ENCODE measurements around the gene SETD4. TPM values are rescaled to one million over a fixed set of nuclear protein-coding genes. Genes with fewer than 3 reads are reported as not detected.

SETD4 gene
- total and polyA plus RNA-seq, 2 donors (not counting 1 experiment from before 2014, with no cell fraction given): 15.1 to 48.5 TPM

DNA sequence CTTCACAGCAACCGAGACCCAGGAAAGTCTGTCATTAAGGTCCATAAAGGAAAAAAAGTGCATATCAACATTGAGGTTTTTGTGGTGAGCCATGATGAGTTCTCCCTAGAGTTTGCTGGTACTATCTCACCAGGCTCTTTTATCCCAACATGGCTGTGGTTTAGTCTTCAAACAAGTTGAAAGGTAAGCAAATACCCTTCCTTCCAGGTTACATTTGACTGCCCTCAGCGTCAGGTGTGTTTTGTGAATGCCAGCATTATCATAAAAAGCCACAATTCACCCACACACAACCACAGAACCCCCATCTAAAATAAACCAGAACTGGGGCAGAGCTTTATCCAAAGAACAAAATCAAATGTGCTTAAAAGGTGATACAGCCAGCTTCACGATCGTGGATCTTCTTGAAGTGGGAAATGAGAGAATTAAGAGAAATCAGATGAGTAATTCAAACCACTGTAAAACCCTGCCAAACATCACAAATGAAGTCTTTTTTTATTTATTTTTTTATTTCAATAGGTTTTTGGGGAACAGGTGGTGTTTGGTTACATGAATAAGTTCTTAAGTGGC lies 64.7 kb downstream of the SETD4 start:
- no peak overlapping the region for H3K27ac Mint-ChIP-seq

DNA sequence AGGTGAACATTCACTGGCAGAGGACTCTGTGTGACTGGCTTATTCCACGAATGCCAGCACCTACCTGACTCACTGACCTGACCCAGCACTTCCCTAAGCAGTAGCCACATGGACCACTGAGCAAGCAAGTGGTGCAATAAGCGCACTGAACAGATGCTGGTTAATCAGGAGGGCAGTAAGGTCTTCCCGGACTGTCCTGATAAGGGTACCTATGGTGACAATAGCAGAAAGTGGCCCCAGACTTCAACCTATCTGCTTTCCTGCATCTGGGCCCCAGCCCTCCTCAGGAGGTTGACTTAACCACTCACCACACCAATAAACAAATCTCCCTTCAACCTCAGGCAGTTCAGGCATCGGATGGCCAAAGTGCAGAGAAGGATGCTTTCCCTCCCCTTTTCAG lies 65.7 kb downstream of the SETD4 start:
- no peaks in the 10 kb centered on the region for H3K36me3 ChIP-seq (replicated peaks in 1 of 2; ENCODE audit: control extremely low read depth in 1 of 2, control insufficient read depth in 1 of 2, extremely low read depth in 1 of 2, insufficient read depth in 2 of 2, low read length in 1 of 2)
- H3K27me3 ChIP-seq (replicated peaks in 1 of 4; ENCODE audit: control extremely low read depth in 1 of 4, control insufficient read depth in 3 of 4, insufficient read depth in 4 of 4, low read length in 3 of 4): peaks cover 0 to 22% (median 5%) of the 10 kb centered on the region in 4 experiments
- no peak overlapping the region for H3K9ac ChIP-seq (ENCODE audit: low read length)
- H3K4me1 ChIP-seq (ENCODE audit: control insufficient read depth in 2 of 2, insufficient read depth in 2 of 2, low read length in 2 of 2): no peaks in the 10 kb centered on the region
- no peaks in the 10 kb centered on the region for H3K9me3 ChIP-seq (ENCODE audit: control extremely low read depth in 1 of 3, control insufficient read depth in 2 of 3, insufficient read depth in 1 of 3, low read length in 2 of 3)
- no peak overlapping the region for H3K4me2 ChIP-seq (replicated peaks; ENCODE audit: low read depth, low read length, poor library complexity, severe bottlenecking)
- no peaks in the 10 kb centered on the region for H4K20me1 ChIP-seq (ENCODE audit: control insufficient read depth, insufficient read depth, low read length, poor library complexity, severe bottlenecking)
- WGBS (ENCODE audit: insufficient coverage): 20% methylated on average over 3 of the region's 4 CpGs
- CTCF ChIA-PET: no interaction called here
- DNase-seq: no peak
- Mint-ChIP-seq H3K27ac (no peak overlapping the region), H3K4me3 (no peak overlapping the region), H3K4me1 (no peaks in the 10 kb centered on the region), H3K27me3 (peaks cover 41% of the 10 kb centered on the region), H3K9me3 (ENCODE audit: insufficient read depth) (no peaks in the 10 kb centered on the region)
- intact Hi-C loops (cut with micrococcal nuclease): no loop called here
- no peak overlapping the region for H3K4me3 ChIP-seq (ENCODE audit: control extremely low read depth in 1 of 5, extremely low read depth in 1 of 5, insufficient read depth in 1 of 5, low read depth in 2 of 5, low read length in 4 of 5)
- no peak overlapping the region for H3K27ac ChIP-seq (ENCODE audit: low read length in 2 of 2)
- no peaks in the 10 kb centered on the region for H3K79me2 ChIP-seq (ENCODE audit: control insufficient read depth, insufficient read depth, low read length)
- POLR2A ChIA-PET: no interaction called here
- TF ChIP-seq EZH2 (IDR thresholded peaks at IDR 0.05; ENCODE audit: borderline replicate concordance, insufficient read depth, low read depth, low read length, poor library complexity, severe bottlenecking): no peak
- TF ChIP-seq, protein P1, sequence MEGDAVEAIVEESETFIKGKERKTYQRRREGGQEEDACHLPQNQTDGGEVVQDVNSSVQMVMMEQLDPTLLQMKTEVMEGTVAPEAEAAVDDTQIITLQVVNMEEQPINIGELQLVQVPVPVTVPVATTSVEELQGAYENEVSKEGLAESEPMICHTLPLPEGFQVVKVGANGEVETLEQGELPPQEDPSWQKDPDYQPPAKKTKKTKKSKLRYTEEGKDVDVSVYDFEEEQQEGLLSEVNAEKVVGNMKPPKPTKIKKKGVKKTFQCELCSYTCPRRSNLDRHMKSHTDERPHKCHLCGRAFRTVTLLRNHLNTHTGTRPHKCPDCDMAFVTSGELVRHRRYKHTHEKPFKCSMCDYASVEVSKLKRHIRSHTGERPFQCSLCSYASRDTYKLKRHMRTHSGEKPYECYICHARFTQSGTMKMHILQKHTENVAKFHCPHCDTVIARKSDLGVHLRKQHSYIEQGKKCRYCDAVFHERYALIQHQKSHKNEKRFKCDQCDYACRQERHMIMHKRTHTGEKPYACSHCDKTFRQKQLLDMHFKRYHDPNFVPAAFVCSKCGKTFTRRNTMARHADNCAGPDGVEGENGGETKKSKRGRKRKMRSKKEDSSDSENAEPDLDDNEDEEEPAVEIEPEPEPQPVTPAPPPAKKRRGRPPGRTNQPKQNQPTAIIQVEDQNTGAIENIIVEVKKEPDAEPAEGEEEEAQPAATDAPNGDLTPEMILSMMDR (IDR thresholded peaks at IDR 0.05): no peak
- H2AFZ ChIP-seq (ENCODE audit: insufficient read depth, low read depth, low read length, poor library complexity, severe bottlenecking): no peak overlapping the region
- no peak for ATAC-seq (ENCODE audit: low read depth)

More for the DNA sequence above, 64.7 kb downstream of the SETD4 start:
- ChIA-PET CTCF (no interaction called here), POLR2A (no interaction called here)
- Histone ChIP-seq H3K4me1 (ENCODE audit: control insufficient read depth in 2 of 2, insufficient read depth in 2 of 2, low read length in 2 of 2) (no peaks in the 10 kb centered on the region), H3K36me3 (replicated peaks in 1 of 2; ENCODE audit: control extremely low read depth in 1 of 2, control insufficient read depth in 1 of 2, extremely low read depth in 1 of 2, insufficient read depth in 2 of 2, low read length in 1 of 2) (no peaks in the 10 kb centered on the region), H3K9ac (ENCODE audit: low read length) (no peak overlapping the region), H3K4me2 (replicated peaks; ENCODE audit: low read depth, low read length, poor library complexity, severe bottlenecking) (no peak overlapping the region), H3K9me3 (ENCODE audit: control extremely low read depth in 1 of 3, control insufficient read depth in 2 of 3, insufficient read depth in 1 of 3, low read length in 2 of 3) (no peaks in the 10 kb centered on the region), H4K20me1 (ENCODE audit: control insufficient read depth, insufficient read depth, low read length, poor library complexity, severe bottlenecking) (no peaks in the 10 kb centered on the region), H3K4me3 (ENCODE audit: control extremely low read depth in 1 of 5, extremely low read depth in 1 of 5, insufficient read depth in 1 of 5, low read depth in 2 of 5, low read length in 4 of 5) (no peak overlapping the region), H3K27me3 (replicated peaks in 1 of 4; ENCODE audit: control extremely low read depth in 1 of 4, control insufficient read depth in 3 of 4, insufficient read depth in 4 of 4, low read length in 3 of 4) (peaks cover 0 to 22% (median 6%) of the 10 kb centered on the region in 4 experiments), H3K79me2 (ENCODE audit: control insufficient read depth, insufficient read depth, low read length) (no peaks in the 10 kb centered on the region), H2AFZ (ENCODE audit: insufficient read depth, low read depth, low read length, poor library complexity, severe bottlenecking) (no peak overlapping the region), H3K27ac (ENCODE audit: low read length in 2 of 2) (no peak overlapping the region)
- DNase-seq (no peak), ATAC-seq (ENCODE audit: low read depth) (no peak)
- WGBS (ENCODE audit: insufficient coverage): 20% methylated on average over 1 of the region's 4 CpGs
- intact Hi-C loops (cut with micrococcal nuclease): no loop called here
- peaks cover 44% of the 10 kb centered on the region for H3K27me3 Mint-ChIP-seq
- H3K4me3 Mint-ChIP-seq: no peak overlapping the region
- TF ChIP-seq, protein P1 (IDR thresholded peaks at IDR 0.05): no peak
- no peak for TF ChIP-seq EZH2 (IDR thresholded peaks at IDR 0.05; ENCODE audit: borderline replicate concordance, insufficient read depth, low read depth, low read length, poor library complexity, severe bottlenecking)
- no peaks in the 10 kb centered on the region for H3K4me1 Mint-ChIP-seq
- H3K9me3 Mint-ChIP-seq (ENCODE audit: insufficient read depth): no peaks in the 10 kb centered on the region
